Suppressor macrophage treated with lipopolysaccharide for 4 hours (primary cell): ENCODE measurements around the gene EOLA1.
"Not testable (repeated sequence)": the region's sequence is repeated elsewhere in the genome, so short reads cannot be mapped to it uniquely, and the experiment has no call there.

Experiments
- DNase-seq: peaks from one replicate; pipeline ENCODE4 v3.0.0-alpha.2; 2020

The EOLA1 gene

DNA sequence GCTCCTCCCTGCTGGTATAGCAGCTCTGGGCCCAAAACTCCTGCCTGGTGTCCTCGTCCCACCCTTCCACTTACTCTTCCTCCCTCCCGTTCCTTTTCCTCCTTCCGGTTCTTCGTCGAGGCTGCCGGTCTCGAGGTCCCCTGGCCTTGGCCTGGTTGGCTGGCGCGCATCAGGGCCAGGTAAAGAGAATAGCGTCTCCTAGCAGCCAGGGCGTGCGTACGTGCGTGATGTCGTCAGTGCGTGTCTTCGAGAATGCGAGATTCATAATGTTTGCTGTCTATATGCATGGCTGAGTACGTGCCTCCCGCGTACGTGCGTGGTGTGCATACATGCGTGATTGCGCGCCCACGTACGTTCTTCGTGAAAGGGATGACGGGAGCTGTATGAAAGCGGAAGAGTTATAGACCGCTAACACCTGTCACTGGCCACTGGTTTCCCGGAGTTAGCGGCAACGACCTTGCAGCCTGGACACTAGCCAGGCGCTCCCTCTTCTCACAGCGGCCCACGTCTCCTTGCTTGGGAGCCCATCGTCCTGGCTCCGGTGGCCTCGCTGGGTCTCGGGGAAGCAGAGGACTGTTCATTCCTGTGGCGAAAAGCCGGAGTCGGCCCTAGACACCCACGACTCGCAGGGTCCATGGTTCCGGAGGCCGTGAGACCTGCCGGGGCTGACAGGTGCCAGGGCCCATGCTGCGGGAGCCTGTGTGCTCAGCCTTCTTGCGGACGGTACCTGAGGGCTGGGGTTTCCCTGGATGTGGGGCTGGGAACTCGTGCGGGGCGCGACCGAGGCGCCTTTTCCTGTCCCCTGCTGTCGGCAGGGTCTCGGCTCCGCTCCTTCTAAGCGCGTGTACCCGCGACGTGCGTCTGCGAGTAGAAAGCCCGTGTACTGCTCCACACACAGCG is at the start of gene EOLA1:
EOLA1 (plus strand) TSS at position 392 of the 900 bp plus-strand sequence. CDS start 4,619 bp downstream, outside the sequence.
- DNase-seq: peak; percentile 94

- no peak for DNase-seq
Observed at GRCh38 chrX:149491812-149492211, 49.0 kb upstream of the EOLA1 start.

- no peak for DNase-seq
Observed at GRCh38 chrX:149493567-149494562, 46.9 kb upstream of the EOLA1 start.

GRCh38 chrX:149494844-149495565 is 45.8 kb upstream of the EOLA1 start:
- no peak for DNase-seq

GRCh38 chrX:149495573-149496071 is 45.2 kb upstream of the EOLA1 start:
- no peak for DNase-seq

DNA sequence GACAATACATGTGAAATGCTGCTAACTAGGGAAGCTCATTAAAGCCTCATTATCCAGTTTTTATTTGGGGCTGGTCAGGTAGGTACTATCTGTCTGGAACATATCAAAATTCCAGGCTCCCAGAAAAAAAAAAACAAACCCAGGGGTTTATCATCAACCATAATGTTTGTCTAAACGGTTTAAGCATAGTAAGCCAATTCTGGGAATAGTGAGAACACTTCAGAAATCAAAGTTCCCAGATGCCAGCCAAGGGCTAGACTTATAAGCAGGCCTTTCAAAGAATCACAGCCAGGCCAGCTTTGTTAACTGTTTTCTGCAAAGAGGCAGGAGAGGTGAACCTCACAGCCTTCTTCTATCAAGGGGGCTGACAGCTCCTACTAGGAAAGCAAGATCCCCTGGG is 43.8 kb upstream of the EOLA1 start:
- DNase-seq: no peak

DNA sequence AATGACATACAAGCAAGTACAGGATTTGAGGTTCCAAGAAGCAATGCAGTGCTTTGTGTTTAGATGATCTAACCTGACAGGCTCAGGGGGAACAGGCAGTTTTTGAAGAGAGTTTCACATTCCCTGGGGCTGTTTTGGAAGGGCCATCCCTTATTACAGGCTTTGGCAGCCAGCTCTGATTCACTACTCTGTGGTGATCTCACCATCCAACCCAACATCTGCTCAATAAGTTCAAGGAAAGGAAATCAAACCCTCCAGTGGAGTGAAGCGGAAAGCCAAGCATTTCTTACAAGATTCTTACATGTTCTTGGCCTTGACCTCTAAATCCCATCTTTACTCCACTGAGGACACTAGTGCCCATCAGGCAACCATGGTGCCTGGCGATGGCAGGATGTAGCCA is 43.2 kb upstream of the EOLA1 start:
- DNase-seq: no peak

GRCh38 chrX:149498767-149499166 is 42.0 kb upstream of the EOLA1 start:
- DNase-seq: no peak

DNA sequence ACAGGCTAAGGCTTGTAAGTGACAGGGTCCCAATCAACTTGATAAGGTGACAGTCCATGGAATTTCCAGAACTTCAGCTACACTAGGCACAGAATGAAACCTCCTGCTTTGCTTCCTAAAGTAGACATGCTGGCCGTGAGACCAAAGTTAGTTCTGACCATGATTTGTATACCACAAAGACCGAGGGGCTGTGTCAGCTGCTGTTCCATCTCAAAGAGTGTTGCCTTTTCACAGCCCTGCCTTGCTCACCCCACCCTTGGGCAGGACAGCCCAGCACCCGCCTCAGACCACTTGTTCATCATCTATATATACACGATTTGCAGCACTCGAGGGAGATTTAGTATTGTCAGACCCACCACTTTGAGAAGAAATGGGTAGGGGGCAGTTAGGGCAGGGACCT is 41.0 kb upstream of the EOLA1 start:
- no peak for DNase-seq

DNA sequence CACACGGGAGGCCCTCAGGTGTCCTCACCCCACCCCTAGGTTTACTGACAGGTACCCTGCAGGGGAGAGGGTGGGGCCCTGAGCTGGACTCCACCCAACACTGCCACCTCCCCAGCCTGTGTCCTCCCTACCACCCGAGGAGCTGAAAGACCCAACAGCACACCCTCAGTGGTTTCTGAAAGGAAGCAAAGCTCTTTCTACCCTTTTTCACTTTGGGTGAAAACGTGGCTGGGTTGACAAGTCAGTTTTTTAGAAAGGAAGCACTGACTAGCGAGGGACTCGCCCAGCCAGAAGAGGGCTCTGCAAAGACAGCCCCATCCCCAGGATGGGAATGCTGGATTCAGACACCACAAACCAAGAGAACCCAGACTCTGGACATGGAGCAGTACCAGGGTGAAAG is 37.9 kb upstream of the EOLA1 start:
- not testable (repeated sequence) for DNase-seq

DNA sequence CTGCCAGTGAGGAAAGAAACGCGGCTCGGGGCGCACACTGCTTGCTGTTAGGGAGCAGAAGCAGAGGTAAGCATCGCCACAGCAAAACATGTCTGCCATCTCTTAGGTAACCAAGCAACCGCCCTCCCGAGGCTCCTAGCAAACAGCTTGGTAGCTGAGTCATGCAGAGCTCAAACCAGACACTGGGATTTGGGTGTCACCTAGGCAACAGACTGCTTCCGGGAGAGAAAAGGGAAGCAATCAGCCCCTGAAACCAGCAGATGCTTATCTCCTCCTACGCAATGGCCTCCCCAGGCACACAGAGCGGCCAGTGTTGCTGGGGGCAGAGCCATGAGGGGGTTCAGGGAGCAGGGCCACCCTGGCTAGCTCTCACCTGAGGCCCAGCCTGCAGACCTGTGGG is 37.4 kb upstream of the EOLA1 start:
- DNase-seq: peak; percentile 39

GRCh38 chrX:149504226-149504914 is 36.4 kb upstream of the EOLA1 start:
- peak; percentile 17 for DNase-seq

- peak; percentile 89 for DNase-seq
Observed at GRCh38 chrX:149504915-149505651, 35.7 kb upstream of the EOLA1 start, which contains the start of gene IDS. Gene IDS, minus strand, starts transcription at chrX:149505306. Its CDS starts 169 bp downstream, at chrX:149505137.

DNA sequence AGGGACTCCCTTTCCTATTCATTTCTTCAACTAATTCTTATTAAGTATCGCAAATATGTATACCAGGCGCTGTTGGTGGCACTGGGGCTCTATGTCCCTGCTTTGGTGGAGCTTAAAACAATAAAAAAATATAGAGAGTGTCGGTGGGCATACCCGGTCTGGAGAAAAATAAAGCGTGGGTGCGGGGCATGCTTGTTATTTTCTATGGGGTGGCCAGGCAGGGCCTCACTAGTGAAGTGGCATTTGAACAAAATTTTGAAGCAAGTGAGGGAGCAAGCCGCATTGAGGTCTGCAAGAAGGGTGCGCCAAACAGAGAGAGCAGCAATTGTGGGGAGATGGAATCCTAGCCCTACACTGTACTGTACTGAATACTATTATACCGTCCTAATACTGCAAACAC is 35.1 kb upstream of the EOLA1 start:
- no peak for DNase-seq

DNA sequence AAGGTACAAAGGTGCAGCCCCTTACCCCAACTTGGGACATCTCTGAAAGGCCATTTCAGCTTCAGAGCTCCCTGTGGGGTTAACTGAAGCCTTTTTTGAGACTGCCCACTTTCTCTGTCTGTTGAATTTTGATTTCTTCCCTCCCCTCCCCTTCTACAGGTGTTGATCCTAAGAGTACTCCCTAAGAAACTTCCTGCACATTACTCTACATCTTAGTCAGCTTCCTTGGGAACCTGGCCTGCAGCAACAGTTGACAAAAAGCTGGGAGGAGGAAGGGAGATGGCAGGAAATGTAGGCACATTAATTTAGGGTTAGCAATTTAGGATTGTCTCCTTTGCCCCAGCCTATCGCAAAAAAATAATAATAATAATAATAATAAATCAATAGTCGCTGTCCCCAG is 34.5 kb upstream of the EOLA1 start:
- no peak for DNase-seq

GRCh38 chrX:149508467-149508866 is 32.3 kb upstream of the EOLA1 start:
- no peak for DNase-seq

- peak; percentile 19 for DNase-seq
Observed at GRCh38 chrX:149510386-149510785, 30.4 kb upstream of the EOLA1 start.

DNA sequence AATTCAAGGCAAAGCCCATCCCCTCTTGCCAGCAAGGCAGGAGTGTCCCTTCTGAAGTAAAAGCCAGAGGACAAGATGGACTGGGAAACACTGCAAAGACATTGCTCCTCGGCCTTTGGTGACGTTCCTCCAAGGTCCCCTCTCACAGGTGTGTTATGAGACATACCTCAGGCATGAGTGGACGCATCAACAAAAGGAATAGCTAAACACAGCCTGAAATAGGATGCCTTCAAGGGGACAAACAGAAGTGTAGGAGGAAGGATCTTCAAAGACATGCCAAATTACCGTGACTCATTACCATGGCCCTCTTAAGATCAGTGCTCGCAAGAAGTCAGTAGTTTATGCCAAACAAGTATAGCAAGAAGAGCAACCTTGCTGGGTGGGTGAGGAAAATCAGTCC is 29.7 kb upstream of the EOLA1 start:
- no peak for DNase-seq

DNA sequence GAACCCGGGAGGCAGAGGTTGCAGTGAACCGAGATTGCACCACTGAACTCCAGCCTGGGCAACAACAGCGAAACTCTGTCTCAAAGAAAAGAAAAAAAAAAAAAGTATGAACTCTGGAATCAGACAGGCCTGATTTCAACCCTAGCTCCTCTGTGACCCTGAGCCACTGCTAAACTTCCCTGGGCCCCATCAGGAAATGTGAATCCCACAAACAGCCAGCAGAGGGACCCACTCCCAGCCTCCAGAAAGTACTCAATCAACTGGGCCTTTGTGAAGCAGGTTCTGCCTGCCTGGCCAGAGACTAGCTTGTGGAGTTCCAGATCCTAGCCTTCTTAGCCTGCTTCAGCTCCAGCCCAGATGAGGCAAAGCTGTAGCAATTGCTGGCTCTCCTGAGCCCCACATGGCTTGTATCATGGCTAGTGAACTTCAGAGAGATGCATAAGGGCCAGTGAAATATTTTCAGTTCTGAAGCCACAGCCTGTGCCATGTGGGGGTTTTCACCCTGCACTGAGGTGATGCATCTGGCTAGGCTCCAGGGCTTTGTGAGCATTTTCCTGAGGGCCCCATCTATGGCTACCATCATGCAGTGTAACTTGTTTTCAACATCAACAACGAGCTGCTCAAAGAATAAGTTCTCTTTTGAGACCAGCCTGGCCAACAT is 28.5 kb upstream of the EOLA1 start:
- peak; percentile 53 for DNase-seq

- no peak for DNase-seq
Observed at GRCh38 chrX:149513825-149514428, 26.9 kb upstream of the EOLA1 start.
